Esophagus squamous epithelium (tissue), 4 donors: ENCODE data around the gene ASB14.
A peak's percentile ranks its signal among the peaks of the same experiment; 100 is the strongest.

Experiments
- CTCF ChIP-seq, 6 experiments: fragments of 450-650 bp in 4 of 6; fragments of 200-600 bp in 2 of 6; sonication (generic) in 2 of 6; IDR thresholded peaks; one replicate each; pipeline ENCODE4 v1.5.1; 2016 to 2019; ENCODE audit warnings: antibody characterized with exemption in 6 of 6, mild to moderate bottlenecking in 4 of 6, moderate library complexity in 4 of 6
- POLR2A ChIP-seq, 4 donors: fragments of 450-650 bp; IDR thresholded peaks; one replicate each; pipeline ENCODE4 v1.6.1; 2017; ENCODE audit warnings: antibody characterized with exemption in 4 of 4, mild to moderate bottlenecking in 4 of 4, moderate library complexity in 3 of 4

DNA sequence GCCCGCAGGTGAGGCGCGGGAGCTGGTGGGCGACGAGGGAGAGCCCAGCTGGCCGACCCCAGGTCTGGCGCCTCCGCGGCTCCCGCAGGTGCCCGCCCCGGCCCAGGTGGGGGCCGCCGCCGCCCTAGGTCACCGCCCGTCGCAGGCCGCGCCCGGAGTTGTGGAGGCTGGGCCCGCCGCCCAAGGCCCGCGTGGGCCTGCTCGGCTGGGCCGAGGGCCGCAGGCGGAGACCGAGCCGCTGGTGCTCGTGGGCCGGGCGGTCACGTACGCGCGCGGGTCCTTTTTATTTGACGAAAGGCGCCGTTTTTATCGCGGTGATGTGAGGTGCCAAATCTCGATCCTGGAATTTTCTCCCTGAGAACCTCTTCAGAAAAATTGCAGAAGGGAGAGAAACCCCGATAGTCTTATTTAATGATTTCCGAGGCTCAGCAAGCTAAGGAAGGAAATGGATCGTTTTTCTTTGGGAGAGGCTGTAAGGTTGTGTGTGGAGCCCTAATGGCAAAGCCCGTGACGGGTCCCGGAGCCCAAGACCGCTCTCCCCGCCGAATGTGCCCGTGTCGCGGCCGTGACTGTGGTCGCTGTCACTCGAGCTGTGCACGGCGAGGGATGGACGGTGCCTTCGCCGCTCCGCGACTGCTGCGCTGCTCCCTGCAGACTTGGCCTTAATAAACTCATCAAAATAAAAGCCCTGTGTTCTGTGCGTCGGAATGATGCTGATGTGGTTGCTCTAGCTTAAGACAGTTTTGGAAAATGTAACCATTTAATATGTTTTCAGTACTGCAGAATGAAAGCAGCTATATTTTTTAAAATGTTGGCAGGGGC lies 64.3 kb downstream of the ASB14 start:
- TF ChIP-seq POLR2A (IDR thresholded peaks at IDR 0.05): peak in 1 of 4 donors; percentile 42
- no peak for TF ChIP-seq CTCF (IDR thresholded peaks at IDR 0.05)
